ENCODE measurements around the gene CBFA2T3. TPM values are rescaled to one million over a fixed set of nuclear protein-coding genes. Genes with fewer than 3 reads are reported as not detected.

The CBFA2T3 gene
- total RNA-seq, 1 donor from 2014 or later = 10.1 TPM

- no peaks in the 10 kb centered on the region for H3K9me3 Mint-ChIP-seq
- DNase-seq (ENCODE audit: low spot score in 2 of 2, unreplicated experiment in 2 of 2) = no peak
These were observed 150.8 kb downstream of the CBFA2T3 start for GRCh38 chr16:88826070-88826840.

DNA sequence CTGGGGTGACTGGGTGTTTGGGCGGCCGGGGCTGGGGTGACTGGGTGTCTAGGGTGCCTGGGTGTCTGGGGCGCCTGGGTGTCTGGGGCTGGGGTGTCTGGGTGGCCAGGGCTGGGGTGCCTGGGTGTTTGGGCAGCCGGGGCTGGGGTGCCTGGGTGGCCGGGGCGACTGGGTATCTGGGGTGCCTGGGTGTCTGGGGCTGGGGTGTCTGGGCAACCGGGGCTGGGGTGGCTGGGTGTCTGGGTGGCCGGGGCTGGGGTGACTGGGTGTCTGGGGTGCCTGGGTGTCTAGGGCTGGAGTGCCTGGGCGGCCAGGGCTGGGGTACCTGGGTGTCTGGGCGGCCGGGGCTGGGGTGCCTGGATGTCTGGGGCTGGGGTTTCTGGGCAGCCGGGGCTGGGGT, 151.9 kb downstream of the CBFA2T3 start:
- H3K27me3 Mint-ChIP-seq (ENCODE audit: low read depth) = no peaks in the 10 kb centered on the region
- peaks cover 8% of the 10 kb centered on the region for H3K36me3 Mint-ChIP-seq
- TF ChIP-seq CTCF (IDR thresholded peaks at IDR 0.05; ENCODE audit: unreplicated experiment) = no peak
- no peak overlapping the region for H3K4me3 Mint-ChIP-seq
- no peaks in the 10 kb centered on the region for H3K9me3 Mint-ChIP-seq
- no peak for DNase-seq (ENCODE audit: low spot score in 2 of 2, unreplicated experiment in 2 of 2)
- peaks cover under 1% of the 10 kb centered on the region for H3K4me1 Mint-ChIP-seq
- no peak overlapping the region for H3K27ac Mint-ChIP-seq

More at GRCh38 chr16:88826070-88826840, 150.8 kb downstream of the CBFA2T3 start:
- Mint-ChIP-seq H3K27ac (no peak overlapping the region), H3K36me3 (peaks cover 8% of the 10 kb centered on the region), H3K27me3 (ENCODE audit: low read depth) (no peaks in the 10 kb centered on the region), H3K4me3 (no peak overlapping the region), H3K4me1 (peaks cover 2% of the 10 kb centered on the region)
- no peak for TF ChIP-seq CTCF (IDR thresholded peaks at IDR 0.05; ENCODE audit: unreplicated experiment)

Other genes with a start within 250 kb of the CBFA2T3 start
- 148 to 160 TPM (median 151 TPM) in 3 replicates for gene PIEZO1, start 192.0 kb downstream of the CBFA2T3 start, total RNA-seq
- 14.1 to 15.9 TPM (median 14.6 TPM) in 3 replicates for gene CDT1, start 173.4 kb downstream of the CBFA2T3 start, total RNA-seq
- gene APRT, start 165.3 kb downstream of the CBFA2T3 start, total RNA-seq = 95.9 to 99.2 TPM (median 96.2 TPM) in 3 replicates
- 41.3 to 44.7 TPM (median 42.4 TPM) in 3 replicates for gene GALNS, start 120.3 kb downstream of the CBFA2T3 start, total RNA-seq
- 88.2 to 101 TPM (median 96.3 TPM) in 3 replicates for gene TRAPPC2L, start 120.1 kb downstream of the CBFA2T3 start, total RNA-seq
- 0.22 to 0.41 TPM (median 0.40 TPM) in 3 replicates for gene PABPN1L, start 110.5 kb downstream of the CBFA2T3 start, total RNA-seq
- gene ACSF3, start 116.6 kb upstream of the CBFA2T3 start, total RNA-seq = 35.7 to 41.5 TPM (median 37.7 TPM) in 3 replicates
- 0.18 to 0.24 TPM (median 0.20 TPM) in 3 replicates for gene CDH15, start 194.5 kb upstream of the CBFA2T3 start, total RNA-seq
- gene SLC22A31, start 223.3 kb upstream of the CBFA2T3 start, total RNA-seq = 1.1 to 1.7 TPM (median 1.1 TPM) in 3 replicates
- 8.9 to 12.5 TPM (median 10.4 TPM) in 3 replicates for gene ZNF778, start 240.5 kb upstream of the CBFA2T3 start, total RNA-seq